Renal cortex interstitium (tissue), 11 donors: ENCODE data around the gene VPS9D1. TPM values are rescaled to one million over a fixed set of nuclear protein-coding genes. Genes with fewer than 3 reads are reported as not detected.
A peak's percentile ranks its signal among the peaks of the same experiment; 100 is the strongest.

Experiments
- DNase-seq, 11 donors: peaks; one replicate each; pipeline ENCODE4 v3.0.0-alpha.2; 2013; ENCODE audit warnings: low read depth in 9 of 11, low spot score in 4 of 11; ENCODE audit errors: extremely low read depth in 1 of 11
- polyA plus RNA-seq, 3 donors: library from polyadenylated mRNA; unstranded; fragments of 120-200 nt; gene quantifications; one replicate each; pipeline ENCODE4 v1.2.1, GENCODE V29; 2013; ENCODE audit not compliant: insufficient read length in 3 of 3

The VPS9D1 gene
- polyA plus RNA-seq, 3 donors = 10.2 to 16.5 (median 13.1) TPM

- no peak for DNase-seq
These were observed 16.8 kb upstream of the VPS9D1 start for GRCh38 chr16:89737341-89738071.

- DNase-seq = no peak
These were observed 15.9 kb upstream of the VPS9D1 start for GRCh38 chr16:89736554-89736953.

GRCh38 chr16:89733792-89734191 lies 13.1 kb upstream of the VPS9D1 start:
- DNase-seq = no peak

GRCh38 chr16:89733322-89733721 lies 12.6 kb upstream of the VPS9D1 start:
- no peak for DNase-seq

- DNase-seq = no peak
These were observed 12.2 kb upstream of the VPS9D1 start for GRCh38 chr16:89732918-89733242.

- DNase-seq = no peak
These were observed 11.6 kb upstream of the VPS9D1 start for GRCh38 chr16:89732142-89732917.

GRCh38 chr16:89730610-89731234 lies 10.0 kb upstream of the VPS9D1 start:
- DNase-seq = no peak

GRCh38 chr16:89729863-89730593 lies 9.3 kb upstream of the VPS9D1 start:
- peak in 1 of 11 donors; percentile 7 for DNase-seq

- DNase-seq = no peak
These were observed 8.6 kb upstream of the VPS9D1 start for GRCh38 chr16:89729293-89729692.

GRCh38 chr16:89727406-89728120 lies 6.9 kb upstream of the VPS9D1 start:
- no peak for DNase-seq

- DNase-seq = no peak
These were observed 2.9 kb upstream of the VPS9D1 start for GRCh38 chr16:89723279-89724250.

GRCh38 chr16:89722392-89723278 lies 1.9 kb upstream of the VPS9D1 start:
- peak in 2 of 11 donors; percentile 6 to 12 for DNase-seq

- peak in 3 of 11 donors; percentile 11 to 33 (median 12) for DNase-seq
These were observed 1.1 kb upstream of the VPS9D1 start for GRCh38 chr16:89721546-89722391.

- peak in 1 of 11 donors; percentile 27 for DNase-seq
These were observed 216 bp downstream of the VPS9D1 start for GRCh38 chr16:89720551-89720812.

- DNase-seq = no peak
These were observed 2.8 kb downstream of the VPS9D1 start for GRCh38 chr16:89717688-89718505.
